Neural progenitor cell (in vitro differentiated cells): ENCODE measurements around the gene MMP17. TPM values are rescaled to one million over a fixed set of nuclear protein-coding genes. Genes with fewer than 3 reads are reported as not detected.
A peak's percentile ranks its signal among the peaks of the same experiment; 100 is the strongest.

Experiments used
- DNase-seq: peaks from one replicate; pipeline ENCODE4 v3.0.0-alpha.2; 2016; ENCODE audit warnings: low spot score
- H2AFZ ChIP-seq: fragments of 200-600 bp; sonication (generic); replicated peaks from 2 replicates; pipeline ENCODE4 v1.6.1; 2016; ENCODE audit warnings: antibody characterized with exemption
- H3F3A ChIP-seq: fragments of 200-600 bp; sonication (generic); 2 replicates; pipeline ENCODE4 v1.6.1; 2016; ENCODE audit warnings: antibody characterized with exemption, low read depth
- H3K27ac ChIP-seq: fragments of 200-600 bp; sonication (generic); 2 replicates; pipeline ENCODE4 v1.5.1; 2016; ENCODE audit warnings: mild to moderate bottlenecking
- H3K27me3 ChIP-seq: fragments of 200-600 bp; sonication (generic); 2 replicates; pipeline ENCODE4 v1.6.1; 2016; ENCODE audit warnings: mild to moderate bottlenecking, moderate library complexity
- H3K36me3 ChIP-seq: fragments of 200-600 bp; sonication (generic); 2 replicates; pipeline ENCODE4 v1.5.1; 2016
- H3K4me1 ChIP-seq: fragments of 200-600 bp; sonication (generic); 2 replicates; pipeline ENCODE4 v1.6.1; 2016; ENCODE audit warnings: mixed run types
- H3K4me2 ChIP-seq: fragments of 200-600 bp; sonication (generic); 2 replicates; pipeline ENCODE4 v1.6.1; 2016
- H3K4me3 ChIP-seq: fragments of 200-600 bp; sonication (generic); 2 replicates; pipeline ENCODE4 v1.5.1; 2016
- H3K79me2 ChIP-seq: fragments of 200-600 bp; sonication (generic); 2 replicates; pipeline ENCODE4 v1.6.1; 2016; ENCODE audit warnings: low read depth
- H3K9ac ChIP-seq: fragments of 200-600 bp; sonication (generic); 2 replicates; pipeline ENCODE4 v1.6.1; 2016
- H3K9me3 ChIP-seq: fragments of 200-600 bp; sonication (generic); 2 replicates; pipeline ENCODE4 v1.5.1; 2016; ENCODE audit warnings: low read depth
- H4K20me1 ChIP-seq: fragments of 200-600 bp; sonication (generic); 2 replicates; pipeline ENCODE4 v1.6.1; 2016; ENCODE audit warnings: low read depth
- H3K27ac Mint-ChIP-seq: 3 replicates; pipeline ENCODE4 v1.8.0; 2021; ENCODE audit warnings: mixed read lengths
- H3K27me3 Mint-ChIP-seq: 2 replicates; pipeline ENCODE4 v1.8.0; 2022; ENCODE audit warnings: low read depth, mild to moderate bottlenecking, inconsistent platforms, moderate library complexity, mixed read lengths; ENCODE audit not compliant: insufficient read depth
- H3K36me3 Mint-ChIP-seq: 3 replicates; pipeline ENCODE4 v1.8.0; 2021; ENCODE audit warnings: mixed read lengths
- H3K4me1 Mint-ChIP-seq: 3 replicates; pipeline ENCODE4 v1.8.0; 2021; ENCODE audit warnings: mixed read lengths
- H3K4me3 Mint-ChIP-seq: 3 replicates; pipeline ENCODE4 v1.8.0; 2021; ENCODE audit warnings: mild to moderate bottlenecking, moderate library complexity, mixed read lengths
- H3K9me3 Mint-ChIP-seq: 3 replicates; pipeline ENCODE4 v1.8.0; 2020; ENCODE audit warnings: mixed read lengths
- CTCF ChIP-seq: fragments of 200-600 bp; sonication (generic); IDR thresholded peaks from 2 replicates; pipeline ENCODE4 v1.5.1; 2017; ENCODE audit warnings: antibody characterized with exemption, mild to moderate bottlenecking
- EZH2 ChIP-seq: fragments of 200-600 bp; sonication (generic); IDR thresholded peaks from 2 replicates; pipeline ENCODE4 v1.6.1; 2017; ENCODE audit warnings: antibody characterized with exemption, mild to moderate bottlenecking, moderate library complexity
- EZH2phosphoT487 ChIP-seq: fragments of 200-600 bp; sonication (generic); IDR thresholded peaks from 2 replicates; pipeline ENCODE4 v1.6.1; 2017; ENCODE audit warnings: antibody characterized with exemption
- total RNA-seq: library from RNA; depleted of rRNA; stranded (reverse); fragments of >200 nt; gene quantifications from 2 replicates; pipeline ENCODE4 v1.2.3, GENCODE V29; 2015; ENCODE audit warnings: low replicate concordance

The MMP17 gene
- total RNA-seq, 1 donor from 2014 or later: 2.1 TPM

- Histone ChIP-seq H3K4me3 (no peak overlapping the region), H4K20me1 (no peaks in the 10 kb centered on the region), H3K4me1 (peaks cover 17% of the 10 kb centered on the region), H3K79me2 (no peaks in the 10 kb centered on the region), H3K36me3 (no peaks in the 10 kb centered on the region), H3K27ac (no peak overlapping the region), H2AFZ (no peak overlapping the region), H3K9me3 (no peaks in the 10 kb centered on the region), H3K4me2 (no peak overlapping the region), H3K27me3 (no peaks in the 10 kb centered on the region), H3F3A (peaks cover 15% of the 10 kb centered on the region), H3K9ac (no peak overlapping the region)
- no peak overlapping the region for H3K4me3 Mint-ChIP-seq
- TF ChIP-seq EZH2 (no peak), EZH2phosphoT487 (no peak), CTCF (no peak)
- H3K4me1 Mint-ChIP-seq: peaks cover 23% of the 10 kb centered on the region
- DNase-seq: no peak
- no peaks in the 10 kb centered on the region for H3K36me3 Mint-ChIP-seq
- no peaks in the 10 kb centered on the region for H3K9me3 Mint-ChIP-seq
- peaks cover 18% of the 10 kb centered on the region for H3K27me3 Mint-ChIP-seq
- peak overlapping the region; percentile 88 for H3K27ac Mint-ChIP-seq
Measured at GRCh38 chr12:131867471-131867870, 39.3 kb downstream of the MMP17 start.

- H4K20me1 ChIP-seq: no peaks in the 10 kb centered on the region
- H3K4me1 ChIP-seq: peaks cover 11% of the 10 kb centered on the region
- Mint-ChIP-seq H3K4me1 (peaks cover 18% of the 10 kb centered on the region), H3K27ac (peak overlapping the region; percentile 88), H3K9me3 (peaks cover 2% of the 10 kb centered on the region), H3K27me3 (peaks cover 15% of the 10 kb centered on the region), H3K36me3 (no peaks in the 10 kb centered on the region), H3K4me3 (no peak overlapping the region)
- no peak for TF ChIP-seq EZH2phosphoT487
- no peak for TF ChIP-seq CTCF
- TF ChIP-seq EZH2: no peak
- H3F3A ChIP-seq: peaks cover 10% of the 10 kb centered on the region
- no peaks in the 10 kb centered on the region for H3K36me3 ChIP-seq
- H3K27ac ChIP-seq: no peak overlapping the region
- no peaks in the 10 kb centered on the region for H3K27me3 ChIP-seq
- H3K4me2 ChIP-seq: no peak overlapping the region
- no peak for DNase-seq
- no peak overlapping the region for H2AFZ ChIP-seq
- H3K9ac ChIP-seq: no peak overlapping the region
- H3K9me3 ChIP-seq: no peaks in the 10 kb centered on the region
- H3K4me3 ChIP-seq: no peak overlapping the region
- H3K79me2 ChIP-seq: no peaks in the 10 kb centered on the region
Measured at GRCh38 chr12:131867891-131868675, 39.9 kb downstream of the MMP17 start.

- Histone ChIP-seq H3K79me2 (no peaks in the 10 kb centered on the region), H3K4me3 (no peak overlapping the region), H3K27ac (no peak overlapping the region), H3K9ac (no peak overlapping the region), H3K4me1 (no peaks in the 10 kb centered on the region), H3K9me3 (no peaks in the 10 kb centered on the region), H3K36me3 (no peaks in the 10 kb centered on the region), H3K27me3 (no peaks in the 10 kb centered on the region), H4K20me1 (no peaks in the 10 kb centered on the region), H2AFZ (no peak overlapping the region), H3F3A (no peaks in the 10 kb centered on the region), H3K4me2 (no peak overlapping the region)
- Mint-ChIP-seq H3K4me1 (peaks cover 11% of the 10 kb centered on the region), H3K4me3 (no peak overlapping the region), H3K27me3 (peaks cover 17% of the 10 kb centered on the region), H3K27ac (no peak overlapping the region), H3K36me3 (no peaks in the 10 kb centered on the region), H3K9me3 (peaks cover 11% of the 10 kb centered on the region)
- no peak for TF ChIP-seq EZH2phosphoT487
- no peak for TF ChIP-seq CTCF
- no peak for TF ChIP-seq EZH2
- no peak for DNase-seq
Measured at GRCh38 chr12:131869871-131870418, 41.8 kb downstream of the MMP17 start.
